ENCODE measurements around the gene GPR152.
A peak's percentile ranks its signal among the peaks of the same experiment; 100 is the strongest.
"Not testable (repeated sequence)": the region's sequence is repeated elsewhere in the genome, so short reads cannot be mapped to it uniquely, and the experiment has no call there.

The GPR152 gene

DNA sequence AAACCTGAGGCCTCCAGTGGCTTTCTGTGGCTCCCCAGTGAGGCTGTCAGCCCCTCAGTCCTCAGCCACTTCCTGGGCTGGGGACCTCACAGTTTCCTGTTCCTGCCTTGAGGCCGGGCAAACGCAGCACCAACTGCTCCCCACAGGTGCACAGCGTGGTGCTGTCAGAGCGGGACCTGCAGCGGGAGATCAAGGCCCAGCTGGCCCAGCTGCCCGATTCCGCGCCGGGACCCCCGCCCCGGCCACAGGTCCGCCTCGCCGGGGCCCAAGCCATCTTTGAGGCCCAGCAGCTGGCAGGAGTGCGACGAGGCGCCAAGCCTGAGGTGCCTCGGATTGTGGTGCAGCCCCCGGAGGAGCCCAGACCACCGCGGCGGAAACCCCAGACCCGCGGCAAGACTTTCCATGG, 43.3 kb downstream of the GPR152 start:
- no peak for DNase-seq (ENCODE audit: low read depth)

- no peak for DNase-seq (ENCODE audit: low read depth)
Measured at GRCh38 chr11:67408437-67409200, 43.9 kb downstream of the GPR152 start.

DNA sequence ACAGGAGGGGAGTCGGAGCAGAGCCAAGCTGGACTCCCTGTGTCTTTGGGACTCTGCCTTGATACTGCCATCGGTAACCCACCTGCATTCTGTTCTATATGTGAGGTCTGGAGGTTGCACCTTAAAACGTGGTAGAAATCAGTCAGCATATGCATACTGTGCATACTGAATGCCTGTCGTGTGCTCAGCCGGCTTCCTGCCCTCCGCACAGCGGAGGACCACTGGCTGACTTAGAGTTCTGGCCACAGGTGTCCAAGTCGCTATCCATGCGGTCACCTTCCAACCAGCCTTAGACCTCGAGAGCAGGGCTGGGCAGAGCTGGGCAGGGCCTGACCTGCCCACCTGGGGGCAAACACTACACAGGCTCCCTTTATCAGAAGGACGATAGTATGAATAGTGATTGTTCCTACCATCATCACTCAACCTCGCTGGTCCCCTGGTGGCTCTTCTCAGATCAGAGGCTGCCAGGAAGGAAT, 44.8 kb downstream of the GPR152 start:
- DNase-seq (ENCODE audit: low read depth): no peak

DNA sequence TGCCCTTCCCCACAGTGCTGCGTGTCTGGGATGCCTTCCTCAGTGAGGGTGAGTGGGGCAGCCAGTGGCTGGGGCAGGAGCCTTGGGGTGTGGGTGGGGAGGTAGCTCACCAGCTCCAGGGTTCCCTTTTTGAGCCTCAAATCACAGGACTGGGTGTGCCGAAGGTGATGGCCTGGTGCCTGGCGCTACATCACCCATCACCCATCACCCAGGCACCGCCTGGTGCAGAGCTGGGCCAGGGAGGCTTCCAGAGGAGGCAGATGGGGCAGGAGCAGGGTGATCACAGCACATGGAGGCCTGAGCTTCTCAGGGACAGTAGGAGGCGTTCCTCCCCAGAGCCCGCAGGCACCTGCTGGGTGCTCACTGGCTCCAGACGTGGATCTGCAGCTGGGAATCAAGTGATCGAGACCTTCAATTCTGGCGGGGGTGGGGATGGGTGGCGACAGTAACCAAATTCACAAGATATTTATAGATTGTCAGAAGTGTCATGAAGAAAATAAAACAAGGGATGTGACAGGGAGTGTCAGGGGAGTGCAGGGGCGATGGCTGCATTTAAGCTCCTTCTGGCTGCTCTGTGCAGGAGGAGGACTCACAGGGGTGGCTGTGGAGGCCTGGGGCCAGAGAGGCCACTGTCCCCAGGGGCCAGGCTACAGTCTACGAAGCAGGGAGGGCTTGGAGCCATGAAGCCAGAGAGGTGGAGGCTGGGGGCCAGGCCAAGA, 45.4 kb downstream of the GPR152 start:
- no peak for DNase-seq (ENCODE audit: low read depth)

DNA sequence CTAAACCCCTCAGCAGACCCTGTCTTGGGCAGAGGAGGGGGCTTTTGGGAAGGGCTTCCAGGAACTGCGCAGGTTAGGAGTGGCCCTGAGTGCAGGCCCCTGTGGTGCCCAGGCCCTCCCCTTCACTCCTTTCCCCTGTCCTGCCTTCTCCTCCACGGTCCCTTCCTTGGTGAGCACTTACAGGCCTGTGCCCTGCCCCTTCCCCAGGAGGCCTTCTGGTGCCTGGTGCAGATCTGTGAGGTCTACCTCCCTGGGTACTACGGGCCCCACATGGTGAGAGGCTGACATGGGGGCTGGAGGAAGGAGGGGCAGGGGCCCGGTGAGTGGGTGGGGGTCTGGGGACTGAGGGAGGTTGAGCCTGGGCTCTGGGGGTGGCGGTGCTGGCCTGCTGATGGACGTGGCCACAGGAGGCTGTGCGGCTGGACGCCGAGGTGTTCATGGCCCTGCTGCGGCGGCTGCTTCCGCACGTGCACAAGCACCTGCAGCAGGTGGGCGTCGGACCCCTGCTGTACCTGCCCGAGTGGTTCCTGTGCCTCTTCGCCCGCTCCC, 46.0 kb downstream of the GPR152 start:
- no peak for DNase-seq (ENCODE audit: low read depth)

DNA sequence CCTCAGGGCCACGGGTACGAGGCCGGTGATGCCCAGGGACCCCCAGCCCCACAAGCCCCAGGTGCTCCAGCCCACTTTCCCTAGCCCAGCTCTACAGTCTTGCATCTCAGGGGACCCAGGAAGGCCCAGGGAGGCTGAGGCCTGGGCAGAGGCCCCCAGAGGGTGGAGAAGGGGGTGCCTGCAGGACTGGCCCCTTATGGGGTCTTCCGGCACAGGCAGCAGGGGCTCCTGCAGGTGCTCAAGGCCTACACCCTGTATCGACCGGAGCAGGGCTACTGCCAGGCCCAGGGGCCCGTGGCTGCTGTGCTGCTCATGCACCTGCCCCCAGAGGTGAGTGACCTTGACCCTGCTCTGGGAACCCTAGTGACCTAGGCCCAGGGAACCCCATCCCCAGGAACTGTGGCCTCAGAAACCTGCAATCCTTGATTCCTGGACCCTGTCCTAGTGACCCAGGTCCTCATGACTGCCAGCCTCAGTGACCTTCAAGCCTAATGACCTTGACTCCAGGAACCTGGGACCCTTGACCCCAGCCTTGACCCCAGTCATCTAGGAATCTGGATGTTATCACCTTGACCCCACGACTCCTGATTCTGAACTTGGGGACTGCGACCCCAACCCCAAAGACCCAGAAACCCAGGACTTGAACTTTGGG, 46.7 kb downstream of the GPR152 start:
- no peak for DNase-seq (ENCODE audit: low read depth)

DNA sequence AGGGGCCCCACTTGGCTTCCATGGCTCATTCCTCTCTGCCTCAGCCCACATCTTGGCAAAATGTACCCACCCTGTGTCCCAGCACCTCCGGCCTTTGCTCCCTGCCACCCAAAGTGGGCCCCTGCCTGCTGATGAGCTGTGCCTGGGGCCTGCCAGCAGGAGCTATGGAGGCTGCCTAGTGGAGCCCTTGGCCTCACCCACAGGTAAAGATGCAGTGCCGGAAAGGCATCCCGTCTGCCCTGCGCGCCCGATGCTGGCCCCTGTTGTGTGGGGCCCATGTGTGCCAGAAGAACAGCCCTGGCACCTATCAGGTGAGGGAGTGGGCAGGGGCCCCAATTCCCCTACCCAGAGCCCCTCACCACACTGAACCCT, 47.3 kb downstream of the GPR152 start:
- no peak for DNase-seq (ENCODE audit: low read depth)

GRCh38 chr11:67404515-67405195, 47.9 kb downstream of the GPR152 start:
- DNase-seq (ENCODE audit: low read depth): no peak

- DNase-seq (ENCODE audit: low read depth): not testable (repeated sequence)
Measured at GRCh38 chr11:67403085-67403484, 49.4 kb downstream of the GPR152 start.

- not testable (repeated sequence) for DNase-seq (ENCODE audit: low read depth)
Measured at GRCh38 chr11:67402192-67402839, 50.2 kb downstream of the GPR152 start.

DNA sequence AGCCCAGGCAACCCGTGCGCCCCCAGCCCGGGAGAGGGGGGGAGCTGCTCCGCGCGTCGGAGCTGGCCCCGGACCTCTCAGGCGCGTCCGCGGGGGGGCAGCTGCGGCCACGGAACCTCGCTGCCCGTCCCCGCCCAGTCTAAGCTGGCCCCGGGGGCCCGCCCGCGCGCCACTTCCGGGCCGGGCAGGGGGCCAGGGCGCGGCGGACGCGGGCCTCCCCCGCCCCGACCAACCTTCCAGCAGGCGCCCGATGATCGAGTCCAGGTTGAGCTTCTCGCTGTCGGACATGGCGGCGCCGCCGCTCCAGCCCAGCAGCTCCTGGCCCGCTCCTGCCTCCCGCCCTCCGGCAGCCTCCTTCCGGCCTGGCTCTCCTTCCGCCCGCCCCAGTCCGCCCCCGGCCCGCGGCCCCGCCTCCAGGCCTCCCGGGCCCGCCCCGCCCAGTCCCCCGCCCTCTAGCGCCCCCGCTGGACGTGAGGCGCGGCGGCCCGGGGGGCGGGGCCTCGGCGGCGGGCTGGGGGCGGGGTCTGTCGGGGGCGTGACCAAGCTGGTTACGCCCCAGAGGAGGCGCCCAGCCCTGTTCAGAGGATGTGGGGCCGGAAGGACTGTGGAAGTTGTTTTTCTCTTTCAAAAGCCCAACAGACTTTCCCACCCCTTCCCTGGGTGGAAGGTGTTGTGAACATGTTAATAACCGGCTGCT, 50.9 kb downstream of the GPR152 start, which contains the start of gene PPP1CA:
Gene PPP1CA (minus strand): TSS at position 364 of the 697 bp plus-strand sequence. CDS start 76 bp downstream, at position 288.
- DNase-seq (ENCODE audit: low read depth): peak; percentile 91
